B cell (primary cell): ENCODE results near the gene TAF1D. TPM values are rescaled to one million over a fixed set of nuclear protein-coding genes. Genes with fewer than 3 reads are reported as not detected.

Experiments used
- ATAC-seq: fragments of 200-7000 bp; cut with Tn5 transposase; one replicate; pipeline ENCODE4 v1.10.0; 2021; ENCODE audit warnings: low read depth, mild to moderate bottlenecking, moderate number of reproducible peaks, moderate library complexity
- CTCF ChIA-PET: fragments of 350-600 bp; sonication (Branson Sonifier 250); formaldehyde crosslinking; loops from one replicate; lab custom pipeline; 2021; ENCODE audit warnings: antibody characterized with exemption, inconsistent platforms; lab: Charles Lee
- POLR2A ChIA-PET: fragments of 350-600 bp; sonication (Branson Sonifier 250); formaldehyde crosslinking; loops from one replicate; lab custom pipeline; 2021; ENCODE audit warnings: antibody characterized with exemption; lab: Charles Lee
- DNase-seq: peaks from one replicate; pipeline ENCODE4 v3.0.0; 2013
- H2AFZ ChIP-seq: 2 replicates; pipeline ENCODE4 v1.6.1; 2012; ENCODE audit warnings: mild to moderate bottlenecking, low read depth, low read length; ENCODE audit not compliant: insufficient read depth, poor library complexity, severe bottlenecking
- H3K27ac ChIP-seq, 2 donors: 1 replicate in 1 of 2; 2 replicates in 1 of 2; pipeline ENCODE4 v1.5.1; 2012 to 2013; ENCODE audit warnings: low read length in 2 of 2, mild to moderate bottlenecking in 2 of 2, moderate library complexity in 1 of 2
- H3K27me3 ChIP-seq, 4 experiments: fragments of 200-600 bp in 1 of 4; sonication (generic) in 1 of 4; replicated peaks in 1 of 4; 1 replicate in 2 of 4; 2 replicates in 2 of 4; pipeline versions ENCODE4 v1.6.1 to v1.7.0; 2013 to 2016; ENCODE audit warnings: low read length in 3 of 4, mild to moderate bottlenecking in 2 of 4, mixed read lengths in 1 of 4, moderate library complexity in 1 of 4; ENCODE audit not compliant: insufficient read depth in 4 of 4, control insufficient read depth in 3 of 4; ENCODE audit errors: control extremely low read depth in 1 of 4
- H3K36me3 ChIP-seq, 2 experiments: replicated peaks in 1 of 2; 1 replicate in 1 of 2; 2 replicates in 1 of 2; pipeline versions ENCODE4 v1.6.1 to v1.7.1; 2013; ENCODE audit warnings: low read length in 1 of 2; ENCODE audit not compliant: insufficient read depth in 2 of 2, control insufficient read depth in 1 of 2; ENCODE audit errors: control extremely low read depth in 1 of 2, extremely low read depth in 1 of 2
- H3K4me1 ChIP-seq, 2 donors: fragments of 200-600 bp in 1 of 2; sonication (generic) in 1 of 2; 1 replicate in 1 of 2; 2 replicates in 1 of 2; pipeline versions ENCODE4 v1.5.1 to v1.6.1; 2013 to 2017; ENCODE audit warnings: low read length in 2 of 2; ENCODE audit not compliant: control insufficient read depth in 2 of 2, insufficient read depth in 2 of 2
- H3K4me2 ChIP-seq: replicated peaks from 2 replicates; pipeline ENCODE3; 2012; ENCODE audit warnings: mild to moderate bottlenecking, low read depth, low read length; ENCODE audit not compliant: poor library complexity, severe bottlenecking
- H3K4me3 ChIP-seq, 5 experiments: fragments of 200-600 bp in 1 of 5; sonication (generic) in 1 of 5; 1 replicate in 3 of 5; 2 replicates in 2 of 5; pipeline versions ENCODE4 v1.5.1 to v1.7.0; 2011 to 2016; ENCODE audit warnings: low read length in 4 of 5, mild to moderate bottlenecking in 4 of 5, low read depth in 2 of 5, control low read depth in 1 of 5, moderate library complexity in 1 of 5; ENCODE audit not compliant: insufficient read depth in 1 of 5; ENCODE audit errors: control extremely low read depth in 1 of 5, extremely low read depth in 1 of 5
- H3K79me2 ChIP-seq: fragments of 200-600 bp; sonication (generic); one replicate; pipeline ENCODE4 v1.6.0; 2016; ENCODE audit warnings: low read length; ENCODE audit not compliant: control insufficient read depth, insufficient read depth
- H3K9ac ChIP-seq: fragments of 200-600 bp; sonication (generic); 2 replicates; pipeline ENCODE4 v1.6.1; 2017; ENCODE audit warnings: mild to moderate bottlenecking, low read length, moderate library complexity
- H3K9me3 ChIP-seq, 3 donors: one replicate each; pipeline versions ENCODE4 v1.6.1 to v1.7.1; 2013; ENCODE audit warnings: low read length in 2 of 3; ENCODE audit not compliant: control insufficient read depth in 2 of 3, insufficient read depth in 1 of 3; ENCODE audit errors: control extremely low read depth in 1 of 3
- H4K20me1 ChIP-seq: 2 replicates; pipeline ENCODE4 v1.6.0; 2012; ENCODE audit warnings: mild to moderate bottlenecking, low read length; ENCODE audit not compliant: insufficient read depth, control insufficient read depth, poor library complexity, severe bottlenecking
- H3K27ac Mint-ChIP-seq: one replicate; pipeline ENCODE4 v1.8.0; 2021; ENCODE audit warnings: mixed read lengths
- H3K27me3 Mint-ChIP-seq: one replicate; pipeline ENCODE4 v1.8.0; 2021; ENCODE audit warnings: mixed read lengths
- H3K4me1 Mint-ChIP-seq: one replicate; pipeline ENCODE4 v1.8.0; 2021; ENCODE audit warnings: mixed read lengths
- H3K4me3 Mint-ChIP-seq: one replicate; pipeline ENCODE4 v1.8.0; 2021; ENCODE audit warnings: mixed read lengths
- H3K9me3 Mint-ChIP-seq: one replicate; pipeline ENCODE4 v1.8.0; 2022; ENCODE audit warnings: mixed read lengths; ENCODE audit not compliant: insufficient read depth
- EZH2 ChIP-seq: IDR thresholded peaks from 2 replicates; pipeline ENCODE4 v1.6.1; 2012; ENCODE audit warnings: borderline replicate concordance, low read depth, mild to moderate bottlenecking, moderate library complexity, low read length; ENCODE audit not compliant: insufficient read depth, poor library complexity, severe bottlenecking
- WGBS: methylation state at CpG from one replicate; pipeline ENCODE4 v1.1.5; 2013; ENCODE audit warnings: missing lambda C conversion rate; ENCODE audit not compliant: insufficient coverage; 5-methylcytosine and 5-hydroxymethylcytosine counted together
- intact Hi-C: fragments of 100-400 bp; cut with micrococcal nuclease; formaldehyde crosslinking; loops from one replicate; pipeline ENCODE4 v1.10.0; 2022
- polyA plus RNA-seq: library from polyadenylated mRNA; depleted of rRNA; stranded (reverse); fragments of >200 nt; gene quantifications from 2 replicates; pipeline ENCODE4 v1.2.3, GENCODE V29; 2012
- total RNA-seq, 2 donors: library from RNA; stranded (reverse); fragments of 120-200 nt in 1 of 2; gene quantifications; 1 replicate in 1 of 2; 2 replicates in 1 of 2; pipeline versions ENCODE4 v1.2.3 to v1.2.4, GENCODE V29; 2013 to 2022
- TF ChIP-seq, protein P1 (sequence below): fragments of 200-600 bp; IDR thresholded peaks from one replicate; pipeline ENCODE4 v1.8.0; 2022; ENCODE audit warnings: antibody characterized with exemption, mild to moderate bottlenecking

Gene TAF1D
- total and polyA plus RNA-seq, 2 donors (not counting 1 experiment from before 2014, with no cell fraction given): 127 to 230 TPM

DNA sequence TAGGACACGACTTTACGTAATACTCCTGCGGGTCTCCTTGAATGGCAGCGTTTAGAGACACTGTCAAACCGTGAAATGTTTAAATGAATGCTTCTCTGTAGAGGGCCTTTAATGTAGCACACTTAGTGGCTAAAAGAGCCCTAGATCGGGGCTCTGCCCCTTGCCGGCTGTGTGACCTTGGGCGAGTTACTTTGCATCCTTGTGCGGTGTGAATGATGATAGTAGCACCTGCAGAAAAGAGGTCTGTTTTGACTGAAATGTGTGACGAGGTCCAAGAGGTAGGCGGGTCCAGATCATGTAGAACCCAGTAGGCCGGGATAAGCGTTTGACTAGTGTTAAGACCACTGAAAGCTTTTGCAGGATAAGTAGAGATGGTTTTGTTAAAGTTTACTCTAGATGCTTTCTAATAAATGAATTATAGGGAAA, 43.7 kb upstream of the TAF1D start:
- CTCF ChIA-PET: interaction anchor here (0.5 to 1.6 kb wide), 3 partner anchors 43 to 132 kb away, joined by 3 to 4 read pairs (median 4); partner anchors contain the start of genes C11orf54 and CEP295
- Histone ChIP-seq H3K9ac (peak overlapping the region; percentile 81), H3K4me3 (peak overlapping the region; percentile 71 to 99 (median 85)), H3K79me2 (peaks cover 62% of the 10 kb centered on the region), H3K4me2 (peak overlapping the region; percentile 85), H3K27ac (peak overlapping the region; percentile 82 to 91), H4K20me1 (peaks cover 57% of the 10 kb centered on the region), H3K36me3 (peaks cover 0 to 23% of the 10 kb centered on the region in 2 experiments), H3K27me3 (no peaks in the 10 kb centered on the region), H3K9me3 (no peaks in the 10 kb centered on the region), H3K4me1 (peaks cover 26 to 29% of the 10 kb centered on the region in 2 donors), H2AFZ (peak overlapping the region; percentile 87)
- no peak for TF ChIP-seq EZH2
- TF ChIP-seq, protein P1, sequence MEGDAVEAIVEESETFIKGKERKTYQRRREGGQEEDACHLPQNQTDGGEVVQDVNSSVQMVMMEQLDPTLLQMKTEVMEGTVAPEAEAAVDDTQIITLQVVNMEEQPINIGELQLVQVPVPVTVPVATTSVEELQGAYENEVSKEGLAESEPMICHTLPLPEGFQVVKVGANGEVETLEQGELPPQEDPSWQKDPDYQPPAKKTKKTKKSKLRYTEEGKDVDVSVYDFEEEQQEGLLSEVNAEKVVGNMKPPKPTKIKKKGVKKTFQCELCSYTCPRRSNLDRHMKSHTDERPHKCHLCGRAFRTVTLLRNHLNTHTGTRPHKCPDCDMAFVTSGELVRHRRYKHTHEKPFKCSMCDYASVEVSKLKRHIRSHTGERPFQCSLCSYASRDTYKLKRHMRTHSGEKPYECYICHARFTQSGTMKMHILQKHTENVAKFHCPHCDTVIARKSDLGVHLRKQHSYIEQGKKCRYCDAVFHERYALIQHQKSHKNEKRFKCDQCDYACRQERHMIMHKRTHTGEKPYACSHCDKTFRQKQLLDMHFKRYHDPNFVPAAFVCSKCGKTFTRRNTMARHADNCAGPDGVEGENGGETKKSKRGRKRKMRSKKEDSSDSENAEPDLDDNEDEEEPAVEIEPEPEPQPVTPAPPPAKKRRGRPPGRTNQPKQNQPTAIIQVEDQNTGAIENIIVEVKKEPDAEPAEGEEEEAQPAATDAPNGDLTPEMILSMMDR: peak; percentile 5
- DNase-seq (no peak), ATAC-seq (no peak)
- POLR2A ChIA-PET: no interaction called here
- H3K27ac Mint-ChIP-seq: peak overlapping the region; percentile 92
- under 1% methylated on average over 13 of the region's 13 CpGs for WGBS
- H3K4me1 Mint-ChIP-seq: peaks cover 40% of the 10 kb centered on the region
- intact Hi-C loops: loop anchor here (1.0 to 10.0 kb wide), 6 partner anchors 44 to 708 kb away; partner anchors contain the start of genes ANKRD49, C11orf54, CEP295 and MRE11
- no peaks in the 10 kb centered on the region for H3K9me3 Mint-ChIP-seq
- peak overlapping the region; percentile 97 for H3K4me3 Mint-ChIP-seq
- H3K27me3 Mint-ChIP-seq: no peaks in the 10 kb centered on the region
